Type B pancreatic cell (in vitro differentiated cells): ENCODE results near the gene IFT88. TPM values are rescaled to one million over a fixed set of nuclear protein-coding genes. Genes with fewer than 3 reads are reported as not detected.

ENCODE experiments used
- DNase-seq: peaks from one replicate; pipeline ENCODE4 v3.0.0; 2021; ENCODE audit warnings: mixed read lengths; ENCODE audit not compliant: unreplicated experiment; ENCODE audit errors: extremely low spot score
- H3K27ac Mint-ChIP-seq: 2 replicates; pipeline ENCODE4 v1.8.0; 2021; ENCODE audit warnings: mild to moderate bottlenecking, mixed read lengths
- H3K27me3 Mint-ChIP-seq: 2 replicates; pipeline ENCODE4 v1.8.0; 2021; ENCODE audit warnings: mixed read lengths
- H3K36me3 Mint-ChIP-seq: 2 replicates; pipeline ENCODE4 v1.8.0; 2021; ENCODE audit warnings: mixed read lengths
- H3K4me1 Mint-ChIP-seq: one replicate; pipeline ENCODE4 v1.8.0; 2021; ENCODE audit warnings: mixed read lengths; ENCODE audit not compliant: unreplicated experiment
- H3K4me3 Mint-ChIP-seq: 2 replicates; pipeline ENCODE4 v1.8.0; 2021; ENCODE audit warnings: mild to moderate bottlenecking, mixed read lengths
- H3K9me3 Mint-ChIP-seq: 2 replicates; pipeline ENCODE4 v1.8.0; 2021; ENCODE audit warnings: mixed read lengths
- total RNA-seq: library from RNA; stranded (reverse); gene quantifications from 2 replicates; pipeline ENCODE4 v1.2.1, GENCODE V29; 2021; ENCODE audit warnings: low replicate concordance
- TF ChIP-seq, protein P1 (sequence below): fragments of 200-600 bp; sonication (generic); conservative IDR thresholded peaks from 2 replicates; pipeline ENCODE4 v1.5.0; 2021; ENCODE audit warnings: antibody characterized with exemption, mild to moderate bottlenecking

The IFT88 gene
- total RNA-seq, 1 donor from 2014 or later: 24.5 TPM

DNA sequence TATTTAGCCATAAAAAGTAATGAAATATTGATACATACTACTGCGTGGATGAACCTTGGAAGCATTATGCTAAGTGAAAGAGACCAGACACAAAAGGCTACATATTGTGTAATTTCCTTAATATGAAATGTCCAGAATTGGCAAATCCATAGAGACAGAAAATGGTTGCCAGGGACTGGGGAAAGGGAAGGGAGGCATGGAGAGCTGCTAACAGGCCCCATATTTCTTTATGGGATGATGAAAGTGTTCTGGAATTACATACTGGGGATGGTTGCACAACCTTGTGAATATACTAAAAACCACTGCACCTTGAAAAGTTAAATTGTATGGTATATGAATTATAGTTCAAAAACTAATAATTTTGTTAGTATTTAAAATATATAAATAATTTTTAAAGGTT lies 3.6 kb downstream of the IFT88 start:
- Mint-ChIP-seq H3K36me3 (peaks cover 44% of the 10 kb centered on the region), H3K27ac (no peak overlapping the region), H3K27me3 (no peaks in the 10 kb centered on the region), H3K9me3 (peaks cover 11% of the 10 kb centered on the region), H3K4me1 (peaks cover 10% of the 10 kb centered on the region), H3K4me3 (no peak overlapping the region)
- no peak for DNase-seq
- TF ChIP-seq, protein P1, sequence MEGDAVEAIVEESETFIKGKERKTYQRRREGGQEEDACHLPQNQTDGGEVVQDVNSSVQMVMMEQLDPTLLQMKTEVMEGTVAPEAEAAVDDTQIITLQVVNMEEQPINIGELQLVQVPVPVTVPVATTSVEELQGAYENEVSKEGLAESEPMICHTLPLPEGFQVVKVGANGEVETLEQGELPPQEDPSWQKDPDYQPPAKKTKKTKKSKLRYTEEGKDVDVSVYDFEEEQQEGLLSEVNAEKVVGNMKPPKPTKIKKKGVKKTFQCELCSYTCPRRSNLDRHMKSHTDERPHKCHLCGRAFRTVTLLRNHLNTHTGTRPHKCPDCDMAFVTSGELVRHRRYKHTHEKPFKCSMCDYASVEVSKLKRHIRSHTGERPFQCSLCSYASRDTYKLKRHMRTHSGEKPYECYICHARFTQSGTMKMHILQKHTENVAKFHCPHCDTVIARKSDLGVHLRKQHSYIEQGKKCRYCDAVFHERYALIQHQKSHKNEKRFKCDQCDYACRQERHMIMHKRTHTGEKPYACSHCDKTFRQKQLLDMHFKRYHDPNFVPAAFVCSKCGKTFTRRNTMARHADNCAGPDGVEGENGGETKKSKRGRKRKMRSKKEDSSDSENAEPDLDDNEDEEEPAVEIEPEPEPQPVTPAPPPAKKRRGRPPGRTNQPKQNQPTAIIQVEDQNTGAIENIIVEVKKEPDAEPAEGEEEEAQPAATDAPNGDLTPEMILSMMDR: no peak

DNA sequence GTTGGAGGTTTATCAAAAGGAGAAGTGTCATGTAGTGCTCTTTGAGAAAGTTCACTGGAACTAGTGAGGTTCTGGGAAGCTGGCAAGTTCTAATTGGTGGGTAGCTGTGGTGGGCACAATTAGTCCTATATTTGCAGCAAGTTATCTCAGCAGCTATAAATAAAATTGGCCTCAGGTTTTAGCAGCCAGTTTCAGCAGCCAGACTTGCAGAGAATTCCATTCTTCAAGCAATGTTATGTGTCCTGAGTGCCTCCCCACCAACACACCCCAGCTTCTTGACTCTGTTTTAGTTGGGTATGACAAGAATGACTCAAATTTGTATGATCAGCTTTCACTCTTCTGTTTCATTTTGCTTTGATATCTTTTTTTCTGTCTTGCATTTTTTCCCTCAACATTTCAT lies 4.7 kb downstream of the IFT88 start:
- Mint-ChIP-seq H3K27ac (no peak overlapping the region), H3K4me3 (no peak overlapping the region)

DNA sequence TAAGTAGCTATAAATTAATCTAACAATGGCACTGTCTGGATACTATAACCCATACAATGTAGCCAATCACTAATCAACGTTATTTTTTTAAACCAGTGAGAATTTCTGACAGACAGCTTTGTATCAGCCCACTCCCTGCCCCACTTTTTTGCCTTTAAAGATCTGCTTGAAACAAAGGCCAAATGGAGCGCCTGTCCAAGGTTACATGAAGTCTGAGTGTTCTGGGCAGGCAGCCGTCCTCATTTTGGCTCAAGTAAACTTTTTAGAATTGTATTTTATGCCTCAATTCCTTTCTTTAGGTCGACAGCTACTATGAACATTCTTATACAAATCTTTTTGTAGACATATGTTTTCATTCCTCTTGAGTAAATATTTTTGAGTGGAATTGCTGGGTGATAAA lies 6.2 kb downstream of the IFT88 start:
- peaks cover 2% of the 10 kb centered on the region for H3K4me1 Mint-ChIP-seq
- H3K27me3 Mint-ChIP-seq: no peaks in the 10 kb centered on the region
- no peak overlapping the region for H3K27ac Mint-ChIP-seq
- H3K9me3 Mint-ChIP-seq: peaks cover 17% of the 10 kb centered on the region
- TF ChIP-seq, protein P1: no peak
- H3K4me3 Mint-ChIP-seq: no peak overlapping the region
- DNase-seq: no peak
- H3K36me3 Mint-ChIP-seq: peaks cover 64% of the 10 kb centered on the region

More for the DNA sequence above, 4.7 kb downstream of the IFT88 start:
- TF ChIP-seq, protein P1: no peak
- H3K27me3 Mint-ChIP-seq: no peaks in the 10 kb centered on the region
- H3K4me1 Mint-ChIP-seq: peaks cover 10% of the 10 kb centered on the region
- H3K36me3 Mint-ChIP-seq: peaks cover 56% of the 10 kb centered on the region
- no peak for DNase-seq
- peaks cover 16% of the 10 kb centered on the region for H3K9me3 Mint-ChIP-seq

DNA sequence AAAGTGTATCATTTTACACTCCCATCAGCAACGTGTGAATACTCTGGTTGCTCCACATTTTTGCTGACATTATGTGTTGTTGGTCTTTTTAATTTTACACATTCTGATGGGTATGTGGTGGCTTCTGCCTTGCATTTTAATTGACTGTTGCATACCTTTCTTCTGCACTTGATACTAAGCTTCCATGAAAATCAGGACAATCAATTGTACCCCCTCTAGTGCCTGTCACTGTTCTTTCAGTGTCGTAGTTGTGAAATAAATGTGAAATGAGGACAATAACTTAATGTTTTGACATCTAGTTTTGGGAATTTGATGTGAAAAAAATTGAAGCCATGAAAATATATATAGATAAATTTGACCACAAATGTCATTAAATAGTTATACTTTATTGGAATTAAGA lies 6.7 kb downstream of the IFT88 start:
- Mint-ChIP-seq H3K4me3 (no peak overlapping the region), H3K27me3 (no peaks in the 10 kb centered on the region), H3K36me3 (peaks cover 69% of the 10 kb centered on the region), H3K27ac (no peak overlapping the region), H3K4me1 (no peaks in the 10 kb centered on the region), H3K9me3 (peaks cover 17% of the 10 kb centered on the region)
- DNase-seq: no peak
- TF ChIP-seq, protein P1: no peak

DNA sequence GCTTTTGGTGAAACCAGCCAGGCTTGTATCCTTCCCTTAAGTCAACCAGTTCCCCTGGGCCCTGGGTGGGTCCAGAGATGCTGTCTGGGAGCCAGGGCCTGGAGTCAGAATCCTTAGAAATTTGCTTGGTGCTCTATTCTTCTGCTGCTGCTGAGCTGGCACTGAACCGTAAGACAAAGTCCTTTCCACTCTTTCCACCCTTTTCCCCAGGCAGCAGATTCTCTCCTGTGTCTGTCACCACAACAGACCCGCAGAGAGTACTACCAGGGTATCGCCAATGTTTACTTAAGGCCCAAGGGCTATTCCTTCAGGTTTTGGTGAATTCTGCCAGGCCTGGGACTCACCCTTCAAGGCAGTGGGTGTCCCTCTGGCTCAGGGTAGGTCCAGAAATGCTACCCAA lies 12.2 kb downstream of the IFT88 start:
- peaks cover 77% of the 10 kb centered on the region for H3K36me3 Mint-ChIP-seq
- no peak for DNase-seq
- TF ChIP-seq, protein P1: no peak
- no peaks in the 10 kb centered on the region for H3K27me3 Mint-ChIP-seq
- no peak overlapping the region for H3K27ac Mint-ChIP-seq
- no peaks in the 10 kb centered on the region for H3K4me1 Mint-ChIP-seq
- H3K9me3 Mint-ChIP-seq: peaks cover 22% of the 10 kb centered on the region
- H3K4me3 Mint-ChIP-seq: no peak overlapping the region

DNA sequence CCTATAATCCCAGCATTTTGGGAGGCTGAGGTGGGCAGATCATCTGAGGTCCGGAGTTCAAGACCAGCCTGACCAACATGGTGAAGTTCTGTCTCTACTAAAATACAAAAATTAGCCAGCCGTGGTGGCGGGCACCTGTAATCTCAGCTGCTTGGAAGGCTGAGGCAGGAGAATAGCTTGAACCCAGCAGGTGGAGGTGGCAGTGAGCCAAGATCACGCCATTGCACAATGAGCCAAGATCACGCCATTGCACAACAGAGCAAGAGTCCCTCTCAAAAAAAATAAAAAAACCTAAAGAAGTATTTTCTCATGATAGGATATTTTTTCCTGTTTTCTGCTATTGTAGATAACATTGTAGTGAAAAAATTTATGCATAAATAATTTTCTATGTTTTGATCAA lies 13.3 kb downstream of the IFT88 start:
- no peak for DNase-seq
- TF ChIP-seq, protein P1: no peak
- Mint-ChIP-seq H3K27ac (no peak overlapping the region), H3K27me3 (no peaks in the 10 kb centered on the region), H3K4me1 (no peaks in the 10 kb centered on the region), H3K36me3 (peaks cover 76% of the 10 kb centered on the region), H3K4me3 (no peak overlapping the region), H3K9me3 (peaks cover 25% of the 10 kb centered on the region)
